Kidney (tissue), 14 donors: ENCODE data around the gene STXBP6. TPM values are rescaled to one million over a fixed set of nuclear protein-coding genes. Genes with fewer than 3 reads are reported as not detected.

Experiments used
- DNase-seq, 5 donors: peaks; one replicate each; pipeline ENCODE4 v3.0.0-alpha.2; 2013 to 2020
- FAIRE-seq: peaks from 2 replicates; lab custom pipeline; 2012; peaks lifted over from hg19 to GRCh38; lab: Jason Lieb, UNC
- H3K27ac ChIP-seq, 2 donors: one replicate each; pipeline ENCODE4 v1.7.0; 2013; ENCODE audit warnings: low read depth in 2 of 2, low read length in 2 of 2, inconsistent platforms in 1 of 2
- H3K27me3 ChIP-seq: one replicate; pipeline ENCODE4 v1.7.1; 2013; ENCODE audit warnings: low read length, inconsistent platforms; ENCODE audit not compliant: control insufficient read depth, insufficient read depth
- H3K36me3 ChIP-seq, 3 donors: one replicate each; pipeline versions ENCODE4 v1.7.0 to v1.7.1; 2013; ENCODE audit warnings: low read length in 3 of 3, control low read depth in 1 of 3, inconsistent platforms in 1 of 3; ENCODE audit not compliant: insufficient read depth in 3 of 3, control insufficient read depth in 2 of 3
- H3K4me1 ChIP-seq, 3 donors: one replicate each; pipeline versions ENCODE4 v1.7.0 to v1.7.1; 2013; ENCODE audit warnings: low read length in 3 of 3, inconsistent platforms in 1 of 3, low read depth in 1 of 3; ENCODE audit not compliant: control insufficient read depth in 2 of 3, insufficient read depth in 2 of 3
- H3K4me3 ChIP-seq, 3 donors: one replicate each; pipeline versions ENCODE4 v1.7.0 to v1.8.1; 2013; ENCODE audit warnings: low read length in 3 of 3, control low read depth in 1 of 3, inconsistent platforms in 1 of 3
- H3K9ac ChIP-seq, 3 donors: one replicate each; pipeline versions ENCODE4 v1.7.0 to v1.7.1; 2013; ENCODE audit warnings: low read length in 3 of 3, control low read depth in 1 of 3, inconsistent platforms in 1 of 3
- H3K9me3 ChIP-seq, 3 donors: one replicate each; pipeline versions ENCODE4 v1.7.0 to v1.7.1; 2013; ENCODE audit warnings: low read length in 3 of 3, control low read depth in 1 of 3, inconsistent platforms in 1 of 3; ENCODE audit not compliant: control insufficient read depth in 2 of 3, insufficient read depth in 1 of 3
- CTCF ChIP-seq: IDR thresholded peaks from 3 replicates; pipeline ENCODE4 v1.5.1; 2012; ENCODE audit warnings: mild to moderate bottlenecking, moderate library complexity, borderline replicate concordance; ENCODE audit not compliant: insufficient read depth; ENCODE audit errors: extremely low read depth
- intact Hi-C: fragments of 100-400 bp; cut with DNase I; formaldehyde crosslinking; loops from one replicate; pipeline ENCODE4 v1.11.1; 2022
- polyA plus RNA-seq: library from polyadenylated mRNA; stranded (reverse); fragments of 350-450 nt; fragmentation: Illumina TruSeq; extraction: RNeasy Lipid Tissue Mini Kit (QIAGEN cat#74804); gene quantifications from one replicate; pipeline ENCODE4 v1.2.3, GENCODE V29; 2014; ENCODE audit warnings: low read depth, low replicate concordance; ENCODE audit not compliant: insufficient read depth
- total RNA-seq: library from RNA; stranded (reverse); fragmentation: NEBNext Ultra II Directional; extraction: Animal tissue kit (Norgen Biotek cat#: 25700); gene quantifications from one replicate; pipeline ENCODE4 v1.2.1, GENCODE V29; 2021
- donor health status: control.
- donor health status: control.
- donor health status: control.
- donor health status: control.
- donor health status: control.
- donor health status: DM: yes; HTN: yes; CAD: no.
- donor health status: Normal renal cell carcinoma (clear cell type).

Gene STXBP6
- total and polyA plus RNA-seq, 2 donors from 2014 or later, result 2.8 to 3.9 TPM

GRCh38 chr14:25046301-25046943 is 3.5 kb downstream of the STXBP6 start:
- Histone ChIP-seq H3K9ac (no peak overlapping the region), H3K4me1 (peaks cover 0 to 8% (median 3%) of the 10 kb centered on the region in 3 donors), H3K27ac (no peak overlapping the region), H3K4me3 (no peak overlapping the region), H3K9me3 (no peaks in the 10 kb centered on the region), H3K36me3 (no peaks in the 10 kb centered on the region), H3K27me3 (peaks cover 5% of the 10 kb centered on the region)
- FAIRE-seq (no peak), DNase-seq (no peak)
- TF ChIP-seq CTCF, result no peak
- intact Hi-C loops, result loop anchor here (10.0 kb wide), 1 partner anchor 242 kb away; no protein-coding TSS in a partner anchor

GRCh38 chr14:25044106-25044698 is 5.7 kb downstream of the STXBP6 start:
- Histone ChIP-seq H3K27ac (no peak overlapping the region), H3K9me3 (no peaks in the 10 kb centered on the region), H3K4me1 (peaks cover 0 to 6% (median 3%) of the 10 kb centered on the region in 3 donors), H3K27me3 (no peaks in the 10 kb centered on the region), H3K9ac (no peak overlapping the region), H3K36me3 (no peaks in the 10 kb centered on the region), H3K4me3 (no peak overlapping the region)
- no peak for FAIRE-seq
- intact Hi-C loops, result loop anchor here (10.0 kb wide), 1 partner anchor 239 kb away; no protein-coding TSS in a partner anchor
- no peak for TF ChIP-seq CTCF
- DNase-seq, result no peak

GRCh38 chr14:25042362-25043299 is 7.3 kb downstream of the STXBP6 start:
- DNase-seq, result peak in 3 of 5 donors; percentile 28 to 78 (median 66)
- H3K4me1 ChIP-seq, result peaks cover 0 to 3% (median 2%) of the 10 kb centered on the region in 3 donors
- H3K27me3 ChIP-seq, result no peaks in the 10 kb centered on the region
- peak; percentile 58 for TF ChIP-seq CTCF
- no peaks in the 10 kb centered on the region for H3K9me3 ChIP-seq
- H3K27ac ChIP-seq, result no peak overlapping the region
- H3K36me3 ChIP-seq, result no peaks in the 10 kb centered on the region
- intact Hi-C loops, result loop anchor here (10.0 kb wide), 1 partner anchor 238 kb away; no protein-coding TSS in a partner anchor
- peak overlapping the region in 2 of 3 donors; percentile 2 to 6 for H3K4me3 ChIP-seq
- H3K9ac ChIP-seq, result no peak overlapping the region
- peak; percentile 6 for FAIRE-seq
